GM21390 (cell line): ENCODE measurements around the gene ZSCAN25.
"Not testable (repeated sequence)": the region's sequence is repeated elsewhere in the genome, so short reads cannot be mapped to it uniquely, and the experiment has no call there.

Experiments used
- ATAC-seq: cut with Tn5 transposase; IDR thresholded peaks from one replicate; pipeline ENCODE4 v1.9.1; 2021; ENCODE audit not compliant: unreplicated experiment

The ZSCAN25 gene

GRCh38 chr7:99616359-99617191 is at the start of gene ZSCAN25:
TSS of gene ZSCAN25 (plus strand) at chr7:99616946. CDS start at chr7:99619607, 2,661 bp downstream.
- peak; percentile 96 for ATAC-seq

GRCh38 chr7:99568770-99569169 is 48.0 kb upstream of the ZSCAN25 start:
- ATAC-seq, result not testable (repeated sequence)

GRCh38 chr7:99571768-99572167 is 45.0 kb upstream of the ZSCAN25 start:
- ATAC-seq, result no peak

GRCh38 chr7:99573257-99573656 is 43.5 kb upstream of the ZSCAN25 start:
- ATAC-seq, result no peak

- no peak for ATAC-seq
These were observed 40.5 kb upstream of the ZSCAN25 start for GRCh38 chr7:99576251-99576650.

- no peak for ATAC-seq
These were observed 37.3 kb upstream of the ZSCAN25 start for GRCh38 chr7:99579281-99579955.

GRCh38 chr7:99579956-99580777 is 36.6 kb upstream of the ZSCAN25 start:
- ATAC-seq, result no peak

- not testable (repeated sequence) for ATAC-seq
These were observed 35.9 kb upstream of the ZSCAN25 start for GRCh38 chr7:99580778-99581332.

- no peak for ATAC-seq
These were observed 27.9 kb upstream of the ZSCAN25 start for GRCh38 chr7:99588868-99589267.

- ATAC-seq, result no peak
These were observed 21.6 kb upstream of the ZSCAN25 start for GRCh38 chr7:99594948-99595745.

GRCh38 chr7:99596408-99596955 is 20.3 kb upstream of the ZSCAN25 start:
- ATAC-seq, result no peak

GRCh38 chr7:99597762-99598501 is 18.8 kb upstream of the ZSCAN25 start, which contains the start of gene TMEM225B:
TSS of gene TMEM225B (plus strand) at chr7:99598267. CDS start at chr7:99604389, 6,122 bp downstream.
- no peak for ATAC-seq

- ATAC-seq, result no peak
These were observed 16.9 kb upstream of the ZSCAN25 start for GRCh38 chr7:99599836-99600235.

GRCh38 chr7:99601656-99602310 is 15.0 kb upstream of the ZSCAN25 start:
- no peak for ATAC-seq

GRCh38 chr7:99605527-99605926 is 11.2 kb upstream of the ZSCAN25 start:
- no peak for ATAC-seq

- ATAC-seq, result no peak
These were observed 10.2 kb upstream of the ZSCAN25 start for GRCh38 chr7:99606531-99606930.

- no peak for ATAC-seq
These were observed 9.2 kb upstream of the ZSCAN25 start for GRCh38 chr7:99607548-99607947.

- ATAC-seq, result no peak
These were observed 2.3 kb upstream of the ZSCAN25 start for GRCh38 chr7:99614495-99614894.

- ATAC-seq, result no peak
These were observed 772 bp upstream of the ZSCAN25 start for GRCh38 chr7:99615989-99616358.
